DOHH2 (cell line): ENCODE measurements around the gene NSMF.

Experiments
- CTCF ChIP-seq: fragments of 200-600 bp; sonication (generic); IDR thresholded peaks from one replicate; pipeline ENCODE4 v1.5.1; 2014; ENCODE audit warnings: antibody characterized with exemption, mild to moderate bottlenecking, low read depth, low read length; ENCODE audit not compliant: poor library complexity, severe bottlenecking
- EZH2phosphoT487 ChIP-seq: fragments of 200-600 bp; sonication (generic); IDR thresholded peaks from 2 replicates; pipeline ENCODE4 v1.6.1; 2017; ENCODE audit warnings: borderline replicate concordance, mild to moderate bottlenecking, antibody characterized with exemption, low read length, moderate library complexity, mixed read lengths

GRCh38 chr9:137493364-137494103 lies 34.4 kb upstream of the NSMF start:
- TF ChIP-seq CTCF (no peak), EZH2phosphoT487 (no peak)
